HG03097 (cell line): ENCODE data around the gene CDH19.
"Not testable (repeated sequence)": the region's sequence is repeated elsewhere in the genome, so short reads cannot be mapped to it uniquely, and the experiment has no call there.

ENCODE experiments used
- ATAC-seq: cut with Tn5 transposase; IDR thresholded peaks from one replicate; pipeline ENCODE4 v1.9.1; 2021; ENCODE audit not compliant: unreplicated experiment, low FRiP score

The CDH19 gene

DNA sequence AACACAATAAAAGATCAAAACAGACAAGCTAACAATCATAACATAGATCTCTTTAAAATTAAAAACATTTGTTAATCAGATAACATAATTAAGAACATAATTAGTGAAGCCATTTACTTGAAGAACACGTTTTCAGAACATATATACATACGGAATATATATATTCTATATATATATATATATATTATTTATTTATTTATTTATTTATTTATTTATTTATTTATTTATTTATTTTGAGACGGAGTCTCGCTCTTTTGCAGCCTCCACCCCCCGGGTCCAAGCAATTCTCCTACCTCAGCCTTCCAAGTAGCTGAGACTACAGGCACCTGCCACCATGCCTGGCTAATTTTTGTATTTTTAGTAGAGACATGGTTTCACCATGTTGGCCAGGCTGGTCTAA, 137.7 kb downstream of the CDH19 start:
- ATAC-seq: not testable (repeated sequence)

- ATAC-seq: no peak
Observed at GRCh38 chr18:66461344-66461743, 142.5 kb downstream of the CDH19 start.

GRCh38 chr18:66457245-66457644, 146.6 kb downstream of the CDH19 start:
- ATAC-seq: no peak
